ENCODE data around the gene CHID1.

CHID1 gene

DNA sequence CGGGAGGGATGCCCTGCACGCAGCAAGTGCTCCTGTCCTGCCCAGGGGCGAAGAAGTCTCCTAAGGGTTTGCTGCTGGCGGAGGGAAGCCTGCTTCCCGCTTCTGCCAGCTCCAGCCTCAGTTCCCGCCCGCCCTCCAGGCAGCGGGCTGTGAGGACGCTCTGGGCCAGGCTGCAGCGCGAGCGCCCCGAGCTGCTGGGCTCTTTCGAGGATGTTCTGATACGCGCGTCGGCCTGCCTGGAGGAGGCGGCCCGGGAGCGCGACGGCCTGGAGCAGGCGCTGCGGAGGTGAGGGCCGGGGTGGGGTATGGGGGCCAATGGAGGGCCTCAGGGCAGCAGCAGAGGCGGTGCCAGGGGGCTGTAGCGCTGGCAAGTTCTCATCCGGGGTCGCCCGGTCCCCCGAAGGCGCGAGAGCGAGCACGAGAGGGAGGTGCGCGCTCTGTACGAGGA, 80.7 kb downstream of the CHID1 start:
- Mint-ChIP-seq H3K27ac (no peak overlapping the region), H3K4me1 (ENCODE audit: low read depth in 2 of 2) (peaks cover 14 to 30% of the 10 kb centered on the region in 2 donors), H3K9me3 (no peaks in the 10 kb centered on the region), H3K4me3 (peak overlapping the region; percentile 69 to 75), H3K27me3 (peaks cover 6 to 37% of the 10 kb centered on the region in 2 donors), H3K36me3 (ENCODE audit: insufficient read depth) (peaks cover 17% of the 10 kb centered on the region)
- ATAC-seq (replicated peaks), result peak; percentile 4
- DNase-seq, result no peak

DNA sequence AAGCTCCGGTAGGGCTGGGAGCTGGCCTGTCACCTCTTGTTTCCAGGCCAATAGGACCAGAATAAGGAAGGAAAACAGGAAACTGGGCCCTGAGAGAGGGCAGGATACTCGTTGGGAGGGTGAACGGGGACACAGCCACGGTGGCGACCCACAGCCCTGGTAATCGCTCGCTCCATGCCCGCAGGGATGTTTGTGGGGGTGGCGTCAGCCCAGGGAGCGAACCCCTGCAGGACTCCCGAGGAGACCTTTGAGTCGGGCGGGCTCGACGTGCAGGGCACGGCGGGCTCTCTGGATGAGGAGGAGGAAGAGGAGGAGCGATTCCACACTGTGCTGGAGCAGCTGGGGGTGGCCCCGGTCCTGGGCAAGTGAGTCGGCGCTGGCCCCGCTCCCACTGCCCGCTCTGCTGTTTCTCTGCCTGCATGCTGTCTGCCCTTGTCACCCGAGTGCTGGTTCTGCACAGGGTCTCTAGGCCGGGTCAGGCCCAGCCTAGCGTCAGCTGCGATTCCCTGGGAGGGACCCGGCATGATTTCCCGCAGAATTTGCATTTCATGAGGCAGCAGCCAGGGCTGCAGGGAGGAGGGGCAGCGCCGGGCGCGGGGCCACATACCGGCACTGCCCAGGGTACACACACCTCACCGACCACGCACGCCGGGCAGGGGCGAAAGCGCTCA, 81.3 kb downstream of the CHID1 start:
- DNase-seq, result no peak
- Mint-ChIP-seq H3K36me3 (ENCODE audit: insufficient read depth) (peaks cover 21% of the 10 kb centered on the region), H3K27me3 (peaks cover 6 to 37% of the 10 kb centered on the region in 2 donors), H3K4me3 (peak overlapping the region; percentile 69 to 75), H3K4me1 (ENCODE audit: low read depth in 2 of 2) (peaks cover 14 to 29% of the 10 kb centered on the region in 2 donors), H3K9me3 (no peaks in the 10 kb centered on the region), H3K27ac (no peak overlapping the region)
- no peak for ATAC-seq (replicated peaks)

DNA sequence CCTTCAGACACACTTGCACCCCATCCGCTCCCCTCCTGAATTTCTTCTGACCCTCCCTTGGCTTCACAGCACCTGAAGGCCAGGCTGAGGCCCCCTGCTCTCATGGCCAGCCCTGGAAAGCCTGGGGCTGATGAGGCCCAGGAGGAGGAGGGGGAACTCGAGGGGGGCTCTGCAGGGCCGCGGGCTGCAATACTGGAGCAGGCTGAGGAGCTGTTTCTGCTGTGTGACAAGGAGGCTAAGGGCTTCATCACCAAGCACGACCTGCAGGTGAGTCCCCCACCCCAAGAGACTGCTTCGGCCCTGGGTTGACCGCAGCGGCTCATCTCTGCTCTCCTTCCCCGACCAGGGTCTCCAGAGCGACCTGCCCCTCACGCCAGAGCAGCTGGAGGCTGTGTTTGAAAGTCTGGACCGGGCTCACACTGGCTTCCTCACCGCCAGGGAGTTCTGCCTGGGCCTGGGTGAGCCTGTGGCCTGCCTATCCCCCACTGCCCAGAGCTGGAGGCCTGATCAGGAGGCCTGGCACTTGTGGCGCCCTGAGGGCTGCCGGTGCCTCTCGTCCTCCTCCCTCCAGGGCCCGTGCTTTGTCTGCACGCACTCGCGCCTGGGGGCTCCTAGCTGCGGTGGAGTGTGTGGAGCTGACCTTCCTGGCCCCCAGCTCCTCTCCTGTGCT, 82.0 kb downstream of the CHID1 start:
- Mint-ChIP-seq H3K9me3 (no peaks in the 10 kb centered on the region), H3K27ac (peak overlapping the region in 1 of 2 donors; percentile 23), H3K4me3 (peak overlapping the region; percentile 73 to 75), H3K4me1 (ENCODE audit: low read depth in 2 of 2) (peaks cover 11 to 26% of the 10 kb centered on the region in 2 donors), H3K27me3 (peaks cover 6 to 37% of the 10 kb centered on the region in 2 donors), H3K36me3 (ENCODE audit: insufficient read depth) (peaks cover 28% of the 10 kb centered on the region)
- no peak for ATAC-seq (replicated peaks)
- DNase-seq, result no peak

DNA sequence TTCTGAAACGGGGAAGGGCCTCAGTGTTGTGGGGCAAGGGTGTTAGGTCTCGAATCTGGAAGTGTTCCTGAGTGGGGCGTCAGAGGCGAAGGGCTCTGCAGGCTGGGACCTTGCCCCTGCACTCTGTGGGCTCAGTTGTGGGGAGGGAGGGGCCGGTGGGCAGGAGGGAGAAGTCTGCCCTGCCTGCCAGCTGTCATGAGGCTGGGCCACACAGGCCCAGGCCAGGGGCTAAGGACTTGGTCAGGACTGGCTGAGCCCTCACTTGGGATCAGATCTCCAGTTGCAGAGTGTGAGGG, 82.8 kb downstream of the CHID1 start, which contains the start of gene CRACR2B:
CRACR2B (plus strand) TSS at position 23 of the 296 bp plus-strand sequence. CDS start 689 bp downstream, outside the sequence.
- Mint-ChIP-seq H3K9me3 (no peaks in the 10 kb centered on the region), H3K27ac (peak within 1 kb of the TSS in 1 of 2 donors; percentile 23), H3K36me3 (ENCODE audit: insufficient read depth) (peaks cover 36% of the 10 kb centered on the region), H3K4me1 (ENCODE audit: low read depth in 2 of 2) (peaks cover 9 to 26% of the 10 kb centered on the region in 2 donors), H3K4me3 (peak within 1 kb of the TSS; percentile 75), H3K27me3 (peaks cover 6 to 37% of the 10 kb centered on the region in 2 donors)
- no peak for ATAC-seq (replicated peaks)
- DNase-seq, result no peak

DNA sequence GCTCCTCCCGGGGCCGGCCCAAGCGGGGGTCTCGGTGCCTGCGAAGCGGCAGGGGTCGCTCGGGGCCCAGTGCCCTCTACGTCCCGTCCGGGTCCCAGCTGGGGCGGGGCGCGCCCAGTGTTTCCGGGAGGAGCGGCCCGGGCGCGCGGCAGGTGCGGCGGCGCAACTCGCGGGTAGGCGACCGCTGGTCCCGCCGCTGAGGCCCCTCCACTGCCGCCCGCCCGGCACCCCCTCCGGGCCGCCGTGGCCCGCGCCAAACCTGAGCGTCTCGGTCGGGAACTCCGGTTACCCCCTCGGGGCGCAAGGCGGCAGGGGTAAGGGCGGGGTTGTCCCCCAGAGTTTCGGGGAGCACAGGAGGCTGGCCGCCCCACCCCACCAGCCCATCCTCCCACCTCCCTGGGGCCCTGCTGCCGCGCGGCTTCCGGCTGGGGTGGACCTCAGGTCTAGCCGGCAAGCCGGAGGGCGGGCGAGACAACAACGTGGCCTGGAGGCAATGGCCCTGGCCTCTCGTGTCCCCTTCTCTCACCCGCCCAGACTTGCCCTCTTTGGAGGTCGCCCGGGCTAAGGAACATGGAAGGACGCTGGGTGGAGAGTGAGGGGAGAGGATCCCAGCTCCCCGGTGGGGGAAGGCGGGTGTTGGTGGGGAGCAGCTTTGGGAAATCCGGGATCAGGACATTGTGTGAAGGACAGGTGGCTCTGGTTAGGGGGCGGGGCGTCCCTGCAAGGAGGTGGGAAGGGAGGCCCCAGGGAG, 83.3 kb downstream of the CHID1 start:
- H3K27me3 Mint-ChIP-seq, result peaks cover 6 to 37% of the 10 kb centered on the region in 2 donors
- H3K9me3 Mint-ChIP-seq, result no peaks in the 10 kb centered on the region
- no peak for DNase-seq
- no peak overlapping the region for H3K27ac Mint-ChIP-seq
- H3K36me3 Mint-ChIP-seq (ENCODE audit: insufficient read depth), result peaks cover 41% of the 10 kb centered on the region
- H3K4me1 Mint-ChIP-seq (ENCODE audit: low read depth in 2 of 2), result peaks cover 9 to 24% of the 10 kb centered on the region in 2 donors
- peak; percentile 12 for ATAC-seq (replicated peaks)
- H3K4me3 Mint-ChIP-seq, result peak overlapping the region; percentile 73 to 75

DNA sequence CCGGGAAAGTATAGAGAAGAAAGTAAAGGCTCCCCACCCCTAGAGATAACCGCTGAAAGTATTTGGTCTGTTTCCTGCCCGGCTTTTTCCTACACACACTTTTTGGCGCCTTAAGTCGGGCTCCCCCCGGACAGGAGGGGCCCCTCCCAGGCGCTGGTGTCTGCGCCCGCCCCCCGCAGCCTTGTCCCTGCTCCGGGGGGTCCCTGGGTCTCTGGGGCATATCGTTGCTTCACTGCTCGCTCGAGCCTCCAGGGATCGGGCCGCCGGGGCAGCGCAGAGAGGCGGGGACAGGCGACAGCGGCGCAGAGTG, 83.8 kb downstream of the CHID1 start:
- H3K27me3 Mint-ChIP-seq, result peaks cover 6 to 36% of the 10 kb centered on the region in 2 donors
- no peak overlapping the region for H3K27ac Mint-ChIP-seq
- H3K36me3 Mint-ChIP-seq (ENCODE audit: insufficient read depth), result peaks cover 45% of the 10 kb centered on the region
- peak overlapping the region; percentile 73 to 75 for H3K4me3 Mint-ChIP-seq
- no peak for DNase-seq
- H3K4me1 Mint-ChIP-seq (ENCODE audit: low read depth in 2 of 2), result peaks cover 9 to 22% of the 10 kb centered on the region in 2 donors
- H3K9me3 Mint-ChIP-seq, result no peaks in the 10 kb centered on the region
- ATAC-seq (replicated peaks), result peak; percentile 4

DNA sequence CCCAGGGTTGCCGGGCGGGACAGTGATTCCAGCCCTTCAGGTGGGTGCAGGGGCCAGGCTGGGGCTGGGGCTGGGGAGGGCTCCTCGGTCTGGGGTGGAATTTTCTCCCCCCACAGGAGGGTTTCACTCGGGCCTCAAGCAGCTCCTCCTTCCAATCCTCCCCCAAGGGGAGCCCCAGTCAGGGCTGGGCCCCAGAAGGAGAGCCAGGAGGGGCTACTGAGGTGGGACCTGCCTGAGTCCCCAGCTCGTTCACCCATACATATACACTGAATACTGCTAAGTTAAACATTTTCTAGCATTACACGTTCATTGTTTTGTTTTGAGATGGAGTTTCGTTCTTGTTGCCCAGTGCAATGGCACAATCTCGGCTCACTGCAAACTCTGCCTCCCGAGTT, 84.4 kb downstream of the CHID1 start:
- Mint-ChIP-seq H3K9me3 (no peaks in the 10 kb centered on the region), H3K4me3 (peak overlapping the region; percentile 73 to 75), H3K4me1 (ENCODE audit: low read depth in 2 of 2) (peaks cover 9 to 19% of the 10 kb centered on the region in 2 donors), H3K27me3 (peaks cover 6 to 30% of the 10 kb centered on the region in 2 donors), H3K27ac (no peak overlapping the region), H3K36me3 (ENCODE audit: insufficient read depth) (peaks cover 45% of the 10 kb centered on the region)
- no peak for DNase-seq
- no peak for ATAC-seq (replicated peaks)

DNA sequence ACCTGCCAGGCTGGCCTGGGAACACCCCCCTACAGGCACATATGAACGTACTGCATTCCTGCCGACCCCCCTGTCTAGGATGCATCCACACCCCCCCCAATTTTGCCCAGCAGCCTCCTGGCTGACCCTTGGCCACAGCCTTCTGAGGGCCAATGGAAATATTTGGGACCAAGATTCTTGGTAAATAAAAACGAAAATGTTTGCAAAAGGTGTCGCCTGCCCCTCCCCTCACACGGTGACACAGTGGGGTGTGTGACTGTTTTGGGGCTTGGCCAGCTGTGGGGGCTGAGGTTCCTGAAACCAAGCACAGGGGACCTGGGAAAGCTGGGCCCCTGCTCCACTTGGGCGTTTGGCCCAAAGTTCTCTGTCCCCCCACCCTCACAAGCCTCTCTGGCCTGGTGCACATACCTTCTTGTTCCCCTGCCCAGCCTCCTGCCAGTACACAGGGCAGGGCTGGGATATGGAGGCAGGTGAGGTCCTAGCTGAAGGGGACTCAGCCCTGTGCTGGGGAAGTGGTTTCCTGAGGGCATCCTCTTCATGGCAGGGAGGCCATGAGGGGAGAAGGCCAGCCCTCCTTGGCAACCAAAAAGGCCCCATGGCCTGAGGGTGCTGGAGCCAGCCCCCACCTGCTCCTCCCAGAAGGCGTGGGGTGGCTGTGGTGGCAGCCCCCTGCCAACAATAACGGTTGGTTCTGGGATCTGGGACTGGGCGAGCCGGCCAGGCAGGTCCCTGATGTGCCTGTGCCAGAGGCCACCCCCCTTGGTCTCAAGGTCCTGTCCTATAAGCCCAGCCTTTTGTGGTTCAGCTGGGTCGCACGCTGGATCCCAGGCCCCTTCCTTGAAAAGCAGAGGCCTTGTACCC, 85.0 kb downstream of the CHID1 start:
- no peaks in the 10 kb centered on the region for H3K9me3 Mint-ChIP-seq
- peak overlapping the region in 1 of 2 donors; percentile 48 for H3K4me3 Mint-ChIP-seq
- DNase-seq (no peak), ATAC-seq (replicated peaks) (no peak)
- peaks cover 6 to 27% of the 10 kb centered on the region in 2 donors for H3K27me3 Mint-ChIP-seq
- H3K27ac Mint-ChIP-seq, result peak overlapping the region in 1 of 2 donors; percentile 66
- H3K36me3 Mint-ChIP-seq (ENCODE audit: insufficient read depth), result peaks cover 45% of the 10 kb centered on the region
- peaks cover 14 to 24% of the 10 kb centered on the region in 2 donors for H3K4me1 Mint-ChIP-seq (ENCODE audit: low read depth in 2 of 2)

DNA sequence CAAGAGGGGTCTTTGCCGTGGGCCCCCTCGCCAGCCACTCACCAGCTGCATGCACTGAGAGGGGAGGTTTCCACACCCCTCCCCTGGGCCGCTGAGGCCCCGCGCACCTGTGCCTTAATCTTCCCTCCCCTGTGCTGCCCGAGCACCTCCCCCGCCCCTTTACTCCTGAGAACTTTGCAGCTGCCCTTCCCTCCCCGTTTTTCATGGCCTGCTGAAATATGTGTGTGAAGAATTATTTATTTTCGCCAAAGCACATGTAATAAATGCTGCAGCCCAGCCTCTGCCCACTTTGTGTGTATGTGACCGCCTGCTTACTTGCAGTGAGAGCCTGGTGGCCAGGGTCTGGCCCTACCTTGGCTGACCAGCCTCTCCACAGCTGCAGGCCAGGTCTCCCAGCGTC, 85.7 kb downstream of the CHID1 start:
- Mint-ChIP-seq H3K4me1 (ENCODE audit: low read depth in 2 of 2) (peaks cover 14 to 27% of the 10 kb centered on the region in 2 donors), H3K4me3 (peak overlapping the region in 1 of 2 donors; percentile 48), H3K27me3 (peaks cover 6 to 27% of the 10 kb centered on the region in 2 donors), H3K27ac (peak overlapping the region in 1 of 2 donors; percentile 66), H3K36me3 (ENCODE audit: insufficient read depth) (peaks cover 49% of the 10 kb centered on the region), H3K9me3 (no peaks in the 10 kb centered on the region)
- ATAC-seq (replicated peaks) (no peak), DNase-seq (no peak)

DNA sequence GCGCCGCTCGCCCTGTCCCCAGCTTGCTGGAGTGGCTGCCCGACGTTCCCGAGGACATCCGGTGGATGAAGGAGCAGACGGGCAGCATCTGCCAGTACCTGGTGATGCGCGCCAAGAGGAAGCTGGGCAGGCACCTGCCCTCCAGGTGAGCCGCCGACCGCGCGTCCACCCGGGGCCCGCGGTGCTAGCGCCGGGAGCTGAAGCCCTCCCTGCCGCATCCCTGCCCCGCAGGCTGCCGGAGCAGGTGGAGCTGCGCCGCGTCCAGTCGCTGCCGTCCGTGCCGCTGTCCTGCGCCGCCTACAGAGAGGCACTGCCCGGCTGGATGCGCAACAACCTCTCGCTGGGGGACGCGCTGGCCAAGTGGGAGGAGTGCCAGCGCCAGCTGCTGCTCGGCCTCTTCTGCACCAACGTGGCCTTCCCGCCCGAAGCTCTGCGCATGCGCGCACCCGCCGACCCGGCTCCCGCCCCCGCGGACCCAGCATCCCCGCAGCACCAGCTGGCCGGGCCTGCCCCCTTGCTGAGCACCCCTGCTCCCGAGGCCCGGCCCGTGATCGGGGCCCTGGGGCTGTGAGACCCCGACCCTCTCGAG, 86.2 kb downstream of the CHID1 start:
- Mint-ChIP-seq H3K9me3 (no peaks in the 10 kb centered on the region), H3K27ac (peak overlapping the region in 1 of 2 donors; percentile 70), H3K27me3 (peaks cover 6 to 22% of the 10 kb centered on the region in 2 donors), H3K4me3 (no peak overlapping the region), H3K36me3 (ENCODE audit: insufficient read depth) (peaks cover 55% of the 10 kb centered on the region), H3K4me1 (ENCODE audit: low read depth in 2 of 2) (peaks cover 14 to 23% of the 10 kb centered on the region in 2 donors)
- DNase-seq (no peak), ATAC-seq (replicated peaks) (no peak)

DNA sequence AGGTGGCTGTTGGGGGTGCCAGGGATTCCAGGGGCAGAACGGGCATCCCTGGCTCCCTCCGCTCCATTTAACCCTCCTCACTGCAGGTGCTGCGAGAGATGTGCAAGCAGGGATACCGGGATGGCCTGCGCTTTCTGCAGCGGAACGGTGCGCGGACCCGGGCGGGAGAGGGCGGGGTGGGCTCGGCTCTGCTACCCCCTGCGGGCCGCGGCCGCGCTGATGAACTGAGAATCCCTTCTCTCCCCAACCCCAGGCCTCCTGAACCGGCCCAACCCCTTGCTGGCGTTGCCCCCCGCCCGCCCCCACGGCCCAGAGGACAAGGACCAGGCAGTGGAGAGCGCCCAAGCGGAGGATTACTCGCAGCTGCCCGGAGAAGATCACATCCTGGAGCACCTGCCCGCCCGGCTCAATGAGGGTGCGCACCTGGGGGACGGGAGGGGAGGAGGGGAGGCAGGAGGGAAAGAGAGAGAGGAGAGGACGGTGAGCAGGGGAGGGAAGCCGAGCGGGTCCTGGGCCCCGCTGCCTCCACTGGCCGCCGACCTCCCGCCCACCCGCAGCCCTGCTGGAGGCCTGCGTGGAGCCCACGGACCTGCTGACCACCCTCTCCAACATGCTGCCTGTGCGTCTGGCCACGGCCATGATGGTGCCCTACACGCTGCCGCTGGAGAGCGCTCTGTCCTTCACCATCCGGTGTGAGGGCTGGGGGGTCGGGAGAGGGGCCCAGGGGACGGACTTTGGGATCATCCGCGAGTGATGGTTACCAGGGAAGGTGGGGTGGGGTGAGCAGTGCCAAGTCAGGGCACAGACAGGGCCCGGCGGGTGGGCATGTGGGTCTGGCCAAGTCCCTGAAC, 86.9 kb downstream of the CHID1 start:
- H3K36me3 Mint-ChIP-seq (ENCODE audit: insufficient read depth), result peaks cover 57% of the 10 kb centered on the region
- peaks cover 6 to 15% of the 10 kb centered on the region in 2 donors for H3K27me3 Mint-ChIP-seq
- no peaks in the 10 kb centered on the region for H3K9me3 Mint-ChIP-seq
- H3K27ac Mint-ChIP-seq, result peak overlapping the region in 1 of 2 donors; percentile 70
- peak overlapping the region in 1 of 2 donors; percentile 34 for H3K4me3 Mint-ChIP-seq
- H3K4me1 Mint-ChIP-seq (ENCODE audit: low read depth in 2 of 2), result peaks cover 14 to 19% of the 10 kb centered on the region in 2 donors
- ATAC-seq (replicated peaks) (no peak), DNase-seq (no peak)

All from effector memory CD8-positive, alpha-beta T cell (primary cell).